K562 (cell line): ENCODE measurements around the gene SLC37A4. TPM values are rescaled to one million over a fixed set of nuclear protein-coding genes. Genes with fewer than 3 reads are reported as not detected.

Source experiments
- ETS2 ChIP-seq: IDR thresholded peaks from 2 replicates; pipeline ENCODE4 v1.6.1; 2016; ENCODE audit warnings: borderline replicate concordance, missing genetic modification characterization, mild to moderate bottlenecking, moderate library complexity, missing compliant biosample characterization; ENCODE audit not compliant: poor library complexity, severe bottlenecking
- ETV1 ChIP-seq: fragments of 450-650 bp; conservative IDR thresholded peaks from 2 replicates; pipeline ENCODE4 v1.6.1; 2016; ENCODE audit warnings: missing genetic modification characterization, control low read depth, low read depth, missing compliant biosample characterization
- JUND ChIP-seq, 2 experiments: IDR thresholded peaks; 2 replicates in 1 of 2; 3 replicates in 1 of 2; pipeline ENCODE4 v1.6.1; 2011; ENCODE audit warnings: borderline replicate concordance in 2 of 2, low read depth in 2 of 2, low read length in 2 of 2, improper control_type of control experiment in 1 of 2, missing biosample characterization in 1 of 2, missing genetic modification characterization in 1 of 2, missing genetic modification reagents in 1 of 2
- MCM2 ChIP-seq: fragments of 450-650 bp; IDR thresholded peaks from 2 replicates; pipeline ENCODE4 v1.6.1; 2017; ENCODE audit warnings: low read depth, mild to moderate bottlenecking
- MED1 ChIP-seq: sonication (generic); formaldehyde crosslinking; IDR thresholded peaks from 2 replicates; pipeline ENCODE4 v1.8.1; 2023; ENCODE audit warnings: missing genetic modification reagents, borderline replicate concordance
- MTA3 ChIP-seq: fragments of 450-650 bp; formaldehyde crosslinking; IDR thresholded peaks from 2 replicates; pipeline ENCODE4 v1.6.1; 2017; ENCODE audit warnings: mild to moderate bottlenecking, borderline replicate concordance
- NELFE ChIP-seq: IDR thresholded peaks from 2 replicates; pipeline ENCODE4 v1.6.1; 2011; ENCODE audit warnings: mild to moderate bottlenecking; ENCODE audit not compliant: insufficient read depth, insufficient read length
- POLR2A ChIP-seq: fragments of 450-650 bp; conservative IDR thresholded peaks from 2 replicates; pipeline ENCODE4 v1.6.1; 2016
- REST ChIP-seq, 2 experiments: fragments of 450-650 bp; formaldehyde crosslinking in 1 of 2; IDR thresholded peaks; 2 replicates each; pipeline versions ENCODE4 v1.4.0 to v1.6.1; 2014 to 2020; ENCODE audit warnings: mild to moderate bottlenecking in 2 of 2, borderline replicate concordance in 1 of 2, low read depth in 1 of 2
- SIRT6 ChIP-seq: IDR thresholded peaks from one replicate; pipeline ENCODE4 v1.6.1; 2012; ENCODE audit warnings: low read depth, mild to moderate bottlenecking, control low read depth, inconsistent platforms, low read length, moderate library complexity
- TAF7 ChIP-seq: fragments of 450-650 bp; IDR thresholded peaks from 2 replicates; pipeline ENCODE4 v1.6.1; 2016; ENCODE audit warnings: missing genetic modification characterization, missing compliant biosample characterization
- TEAD4 ChIP-seq, 2 experiments: sonication (generic) in 1 of 2; formaldehyde crosslinking in 1 of 2; IDR thresholded peaks; 2 replicates each; pipeline versions ENCODE4 v1.6.1 to v1.8.0; 2012 to 2022; ENCODE audit warnings: borderline replicate concordance in 1 of 2, inconsistent platforms in 1 of 2, low read length in 1 of 2, mild to moderate bottlenecking in 1 of 2, missing genetic modification reagents in 1 of 2
- ZNF143 ChIP-seq: sonication (generic); formaldehyde crosslinking; IDR thresholded peaks from 2 replicates; pipeline ENCODE4 v1.9.0; 2022; ENCODE audit warnings: mild to moderate bottlenecking, missing genetic modification reagents
- ZNF699 ChIP-seq: fragments of 250-450 bp; sonication (Bioruptor Pico); IDR thresholded peaks from 2 replicates; pipeline ENCODE4 v1.8.0; 2021; ENCODE audit warnings: mild to moderate bottlenecking, moderate library complexity; ENCODE audit not compliant: insufficient replicate concordance
- polyA plus RNA-seq, 8 experiments: library from polyadenylated mRNA; depleted of rRNA in 4 of 8; stranded (reverse) in 5 of 8; unstranded in 3 of 8; fragments of >200 nt; fragmentation: Nextera tagmentation in 2 of 8; fragmentation: Illumina TruSeq in 1 of 8; extraction: Ambion mirVana in 2 of 8; extraction: Trizol in 1 of 8; gene quantifications; 2 replicates each; pipeline versions ENCODE4 v1.2.1 to v1.2.3, GENCODE V29; 2011 to 2014; ENCODE audit warnings: inconsistent platforms in 1 of 8, missing spikeins in 1 of 8
- total RNA-seq, 7 experiments: library from RNA; depleted of rRNA in 6 of 7; stranded (reverse); fragments of >200 nt in 6 of 7; fragmentation: Illumina TruSeq in 2 of 7; extraction: Trizol in 2 of 7; gene quantifications; 2 replicates each; pipeline versions ENCODE4 v1.2.1 to v1.2.3, GENCODE V29; 2011 to 2021; ENCODE audit warnings: low replicate concordance in 1 of 7
- TF ChIP-seq, protein P1 (sequence below), 2 experiments: fragments of 450-650 bp; IDR thresholded peaks; 2 replicates each; pipeline ENCODE4 v1.6.1; 2016

SLC37A4 gene
- total and polyA plus RNA-seq, 9 of the 15 experiments (the other 6 are each of a cell fraction or from before 2014, with no cell fraction given), result 24.7 to 73.9 (median 40.7) TPM

- TF ChIP-seq ETS2 (no peak), ZNF143 (CRISPR knock-in tag) (peak; percentile 49; the same call in 1 of the 2 replicates), TAF7 (tag) (no peak), JUND (IDR thresholded peaks at IDR 0.05; ENCODE audit: borderline replicate concordance, low read depth, low read length) (peak; percentile 77), JUND (tag; IDR thresholded peaks at IDR 0.05; ENCODE audit: borderline replicate concordance, low read depth, low read length) (peak; percentile 37; the same call in 1 of the 3 replicates), ZNF699 (CRISPR knock-in tag) (no peak), POLR2A (peak; percentile 73), SIRT6 (no peak), MTA3 (peak; percentile 66; the same call in 1 of the 2 replicates), NELFE (no peak), TEAD4 (IDR thresholded peaks at IDR 0.05; ENCODE audit: low read length) (peak; percentile 69), TEAD4 (CRISPR knock-in tag; IDR thresholded peaks at IDR 0.05; ENCODE audit: borderline replicate concordance) (no peak), MED1 (CRISPR knock-in tag) (no peak), MCM2 (no peak), ETV1 (no peak), REST (IDR thresholded peaks at IDR 0.05; ENCODE audit: borderline replicate concordance) (peak; percentile 43; the same call in 1 of the 2 replicates), REST (CRISPR knock-in tag; IDR thresholded peaks at IDR 0.05; ENCODE audit: low read depth) (no peak)
- TF ChIP-seq, protein P1, sequence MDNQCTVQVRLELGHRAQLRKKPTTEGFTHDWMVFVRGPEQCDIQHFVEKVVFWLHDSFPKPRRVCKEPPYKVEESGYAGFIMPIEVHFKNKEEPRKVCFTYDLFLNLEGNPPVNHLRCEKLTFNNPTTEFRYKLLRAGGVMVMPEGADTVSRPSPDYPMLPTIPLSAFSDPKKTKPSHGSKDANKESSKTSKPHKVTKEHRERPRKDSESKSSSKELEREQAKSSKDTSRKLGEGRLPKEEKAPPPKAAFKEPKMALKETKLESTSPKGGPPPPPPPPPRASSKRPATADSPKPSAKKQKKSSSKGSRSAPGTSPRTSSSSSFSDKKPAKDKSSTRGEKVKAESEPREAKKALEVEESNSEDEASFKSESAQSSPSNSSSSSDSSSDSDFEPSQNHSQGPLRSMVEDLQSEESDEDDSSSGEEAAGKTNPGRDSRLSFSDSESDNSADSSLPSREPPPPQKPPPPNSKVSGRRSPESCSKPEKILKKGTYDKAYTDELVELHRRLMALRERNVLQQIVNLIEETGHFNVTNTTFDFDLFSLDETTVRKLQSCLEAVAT (IDR thresholded peaks at IDR 0.05), result 0 out of 4 replicates have a peak, but pooled peaks of 1 of the 2 experiments have one; percentile 10
Observed at GRCh38 chr11:119030329-119031047, at the start of gene SLC37A4 (continued).
